Psoas muscle (tissue), 8 donors: Measurements from ENCODE around the gene FAP. TPM values are rescaled to one million over a fixed set of nuclear protein-coding genes. Genes with fewer than 3 reads are reported as not detected.

Source experiments
- ATAC-seq, 4 donors: fragments of 200-7000 bp; cut with Tn5 transposase; one replicate each; pipeline ENCODE4 v1.9.1; 2020; ENCODE audit warnings: moderate library complexity in 3 of 4, mild to moderate bottlenecking in 2 of 4
- DNase-seq, 2 donors: peaks; one replicate each; pipeline ENCODE4 v3.0.0-alpha.2; 2020
- H3K27ac ChIP-seq: fragments of 200-600 bp; one replicate; pipeline ENCODE4 v1.8.0; 2022
- H3K27me3 ChIP-seq, 3 donors: fragments of 200-600 bp in 1 of 3; one replicate each; pipeline versions ENCODE4 v1.6.1 to v1.8.0; 2013 to 2022; ENCODE audit warnings: low read length in 2 of 3, mild to moderate bottlenecking in 2 of 3, moderate library complexity in 1 of 3; ENCODE audit not compliant: insufficient read depth in 3 of 3
- H3K36me3 ChIP-seq, 2 donors: fragments of 200-600 bp in 1 of 2; one replicate each; pipeline versions ENCODE4 v1.6.1 to v1.8.0; 2013 to 2022; ENCODE audit warnings: low read depth in 1 of 2, mild to moderate bottlenecking in 1 of 2, moderate library complexity in 1 of 2; ENCODE audit not compliant: insufficient read depth in 1 of 2
- H3K4me1 ChIP-seq: fragments of 200-600 bp; one replicate; pipeline ENCODE4 v1.8.0; 2022
- H3K4me3 ChIP-seq: fragments of 200-600 bp; one replicate; pipeline ENCODE4 v1.8.0; 2022; ENCODE audit warnings: mild to moderate bottlenecking
- H3K9me3 ChIP-seq: fragments of 200-600 bp; one replicate; pipeline ENCODE4 v1.8.0; 2022
- WGBS, 3 donors: extraction: QIAGEN DNeasy Blood & Tissue Kit; methylation state at CpG; one replicate each; pipeline versions ENCODE4 v1.1.6 to v1.1.7; 2013; 5-methylcytosine and 5-hydroxymethylcytosine counted together
- intact Hi-C, 2 donors: fragments of 100-400 bp; cut with DNase I; formaldehyde crosslinking; loops; one replicate each; pipeline versions ENCODE4 v1.11.0 to v1.14.2; 2022
- long read RNA-seq, 2 donors: library from polyadenylated mRNA; unstranded; transcript quantifications; one replicate each; pipeline ENCODE4 v2.0.0, GENCODE V29; 2021
- polyA plus RNA-seq, 3 donors: library from polyadenylated mRNA; stranded (reverse); fragments of 200-250 nt; gene quantifications; one replicate each; pipeline ENCODE4 v1.2.3, GENCODE V29; 2013
- total RNA-seq, 4 donors: library from RNA; stranded (reverse); fragmentation: NEBNext Ultra II Directional in 2 of 4; extraction: Animal tissue kit (Norgen Biotek cat#: 25700) in 2 of 4; gene quantifications; one replicate each; pipeline versions ENCODE4 v1.2.1 to v1.2.4, GENCODE V29; 2021 to 2023
- TF ChIP-seq, protein P1 (sequence below): fragments of 200-600 bp; IDR thresholded peaks from one replicate; pipeline ENCODE4 v1.8.0; 2022; ENCODE audit warnings: antibody characterized with exemption
- donor health status: healthy with polysubstance abuse.
- donor health status: DM: no; HTN: no; CAD: no; lungs with moderate emphysema.
- donor health status: Bipolar disorder and iron deficiency.
- donor health status: healthy.
- donor health status: DM: yes; HTN: yes; CAD: no.
- donor health status: DM: no; HTN: no; CAD: no.
- donor health status: DM: no; HTN: no; CAD: no.
- donor health status: DM: yes; HTN: yes; CAD: no.

Gene FAP, protein sequence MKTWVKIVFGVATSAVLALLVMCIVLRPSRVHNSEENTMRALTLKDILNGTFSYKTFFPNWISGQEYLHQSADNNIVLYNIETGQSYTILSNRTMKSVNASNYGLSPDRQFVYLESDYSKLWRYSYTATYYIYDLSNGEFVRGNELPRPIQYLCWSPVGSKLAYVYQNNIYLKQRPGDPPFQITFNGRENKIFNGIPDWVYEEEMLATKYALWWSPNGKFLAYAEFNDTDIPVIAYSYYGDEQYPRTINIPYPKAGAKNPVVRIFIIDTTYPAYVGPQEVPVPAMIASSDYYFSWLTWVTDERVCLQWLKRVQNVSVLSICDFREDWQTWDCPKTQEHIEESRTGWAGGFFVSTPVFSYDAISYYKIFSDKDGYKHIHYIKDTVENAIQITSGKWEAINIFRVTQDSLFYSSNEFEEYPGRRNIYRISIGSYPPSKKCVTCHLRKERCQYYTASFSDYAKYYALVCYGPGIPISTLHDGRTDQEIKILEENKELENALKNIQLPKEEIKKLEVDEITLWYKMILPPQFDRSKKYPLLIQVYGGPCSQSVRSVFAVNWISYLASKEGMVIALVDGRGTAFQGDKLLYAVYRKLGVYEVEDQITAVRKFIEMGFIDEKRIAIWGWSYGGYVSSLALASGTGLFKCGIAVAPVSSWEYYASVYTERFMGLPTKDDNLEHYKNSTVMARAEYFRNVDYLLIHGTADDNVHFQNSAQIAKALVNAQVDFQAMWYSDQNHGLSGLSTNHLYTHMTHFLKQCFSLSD
- 1 to 10 TPM; 1.6 to 7.5 (median 3.2) TPM for total RNA-seq
- polyA plus RNA-seq: 1 to 10 TPM in 2 of 3 donors, under 1 TPM in 1; 0.96 to 1.6 (median 1.3) TPM
- long read RNA-seq, donor 1, partial matches to known transcripts: 0 of 1 reads
- long read RNA-seq, donor 1, other reads (novel, unspliced or antisense): 0 of 1 reads
- long read RNA-seq, donor 2, partial matches to known transcripts: 0 of 2 reads
- long read RNA-seq, donor 2, other reads (novel, unspliced or antisense): 0 of 2 reads

DNA sequence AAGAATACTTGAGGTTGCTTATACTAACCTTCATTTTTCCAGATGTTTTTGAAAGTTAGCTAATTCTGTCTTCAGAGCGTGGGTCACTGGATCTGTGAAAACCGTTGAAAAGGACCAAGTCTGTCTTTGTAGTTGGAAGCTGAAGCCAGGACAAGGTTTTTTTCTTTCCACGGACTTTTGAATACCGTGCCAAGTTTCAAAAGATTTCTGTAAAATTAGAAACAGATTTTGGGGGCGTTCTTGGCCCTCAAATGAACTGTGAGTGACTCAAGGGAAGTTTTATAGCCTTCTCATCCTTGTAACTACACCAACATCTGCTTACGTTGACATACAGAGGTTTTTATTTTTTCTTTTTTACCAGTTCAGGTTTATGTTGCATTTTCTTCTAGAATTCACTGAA lies at the start of gene FAP:
FAP (minus strand) TSS at position 152 of the 400 bp plus-strand sequence; CDS start at position 34, 118 bp downstream.
- intact Hi-C loops: no loop called here

DNA sequence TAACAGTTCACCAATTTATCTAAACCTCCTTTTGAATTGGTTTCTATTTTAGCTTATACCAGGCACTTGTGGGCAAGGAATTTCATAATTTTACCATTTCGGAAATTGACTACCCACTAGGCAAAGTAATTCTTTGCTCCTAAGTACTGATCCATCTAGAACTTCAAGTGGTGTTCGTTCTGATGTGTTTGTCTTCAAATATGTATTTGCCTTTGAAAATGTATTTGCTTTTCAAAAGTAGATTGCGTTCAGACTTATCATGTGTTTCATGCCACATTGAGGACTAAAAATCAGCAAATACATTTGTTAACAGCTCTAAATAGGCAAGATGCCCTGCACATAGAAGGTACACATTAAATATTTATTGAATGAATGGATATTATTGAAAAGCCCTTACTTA lies 48.5 kb upstream of the FAP start:
- H3K36me3 ChIP-seq: no peaks in the 10 kb centered on the region

More for the DNA sequence above, at the start of gene FAP:
- Histone ChIP-seq H3K27me3 (no peaks in the 10 kb centered on the region), H3K36me3 (no peaks in the 10 kb centered on the region), H3K4me1 (peaks cover 5% of the 10 kb centered on the region), H3K27ac (peak within 1 kb of the TSS; percentile 9), H3K9me3 (no peaks in the 10 kb centered on the region), H3K4me3 (peak within 1 kb of the TSS; percentile 40)
- TF ChIP-seq, protein P1, sequence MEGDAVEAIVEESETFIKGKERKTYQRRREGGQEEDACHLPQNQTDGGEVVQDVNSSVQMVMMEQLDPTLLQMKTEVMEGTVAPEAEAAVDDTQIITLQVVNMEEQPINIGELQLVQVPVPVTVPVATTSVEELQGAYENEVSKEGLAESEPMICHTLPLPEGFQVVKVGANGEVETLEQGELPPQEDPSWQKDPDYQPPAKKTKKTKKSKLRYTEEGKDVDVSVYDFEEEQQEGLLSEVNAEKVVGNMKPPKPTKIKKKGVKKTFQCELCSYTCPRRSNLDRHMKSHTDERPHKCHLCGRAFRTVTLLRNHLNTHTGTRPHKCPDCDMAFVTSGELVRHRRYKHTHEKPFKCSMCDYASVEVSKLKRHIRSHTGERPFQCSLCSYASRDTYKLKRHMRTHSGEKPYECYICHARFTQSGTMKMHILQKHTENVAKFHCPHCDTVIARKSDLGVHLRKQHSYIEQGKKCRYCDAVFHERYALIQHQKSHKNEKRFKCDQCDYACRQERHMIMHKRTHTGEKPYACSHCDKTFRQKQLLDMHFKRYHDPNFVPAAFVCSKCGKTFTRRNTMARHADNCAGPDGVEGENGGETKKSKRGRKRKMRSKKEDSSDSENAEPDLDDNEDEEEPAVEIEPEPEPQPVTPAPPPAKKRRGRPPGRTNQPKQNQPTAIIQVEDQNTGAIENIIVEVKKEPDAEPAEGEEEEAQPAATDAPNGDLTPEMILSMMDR: no peak
- peak in 3 of 4 donors; percentile 36 to 62 (median 59) for ATAC-seq
- WGBS, 3 donors: 7 to 9% (median 9%) methylated on average over 6 of the region's 6 CpGs
- no peak for DNase-seq

DNA sequence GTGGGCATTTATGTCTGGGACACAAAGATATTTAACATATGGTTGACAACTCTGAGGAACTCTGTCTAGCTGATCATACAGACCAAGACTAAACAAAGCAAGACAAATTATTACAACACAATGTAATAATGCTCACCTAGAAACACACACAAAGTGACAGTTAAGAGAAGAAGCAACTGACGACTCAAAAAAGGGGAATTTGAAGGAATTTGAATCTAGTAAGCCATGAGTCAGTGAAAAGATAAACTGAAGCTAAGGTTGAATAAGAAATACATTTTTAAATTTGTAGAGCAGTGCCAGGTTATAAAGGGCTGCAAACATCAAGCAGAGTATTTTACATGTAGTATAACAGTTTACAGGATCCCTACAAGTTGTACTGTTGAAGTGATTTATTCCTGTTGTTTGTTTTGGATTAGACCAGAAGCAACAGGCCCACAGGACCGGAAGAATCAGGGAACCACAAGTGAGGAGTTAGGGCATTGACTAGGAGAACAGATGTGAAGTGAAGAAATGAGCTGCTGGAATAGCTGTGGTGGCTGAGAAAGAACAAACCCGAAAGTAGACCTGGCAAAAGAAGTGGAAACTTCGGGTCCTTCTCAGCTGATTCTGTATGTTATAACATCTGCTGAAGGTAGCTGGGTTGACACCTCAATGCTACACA lies 39.6 kb upstream of the FAP start:
- H3K4me1 ChIP-seq: no peaks in the 10 kb centered on the region
- TF ChIP-seq, protein P1: no peak
- no peaks in the 10 kb centered on the region for H3K27me3 ChIP-seq
- DNase-seq (no peak), ATAC-seq (no peak)
- no peaks in the 10 kb centered on the region for H3K9me3 ChIP-seq
- H3K36me3 ChIP-seq: no peaks in the 10 kb centered on the region
- H3K4me3 ChIP-seq: no peak overlapping the region
- H3K27ac ChIP-seq: no peak overlapping the region
- intact Hi-C loops: no loop called here
- 67 to 78% (median 75%) methylated on average over 4 of the region's 4 CpGs for WGBS, 3 donors

More for the DNA sequence above, 48.5 kb upstream of the FAP start:
- Histone ChIP-seq H3K9me3 (no peaks in the 10 kb centered on the region), H3K4me1 (peaks cover 3% of the 10 kb centered on the region), H3K27me3 (no peaks in the 10 kb centered on the region), H3K27ac (no peak overlapping the region), H3K4me3 (no peak overlapping the region)
- DNase-seq (no peak), ATAC-seq (no peak)
- 94% methylated on average over 3 of the region's 3 CpGs for WGBS, 3 donors
- TF ChIP-seq, protein P1: no peak
- intact Hi-C loops: no loop called here

DNA sequence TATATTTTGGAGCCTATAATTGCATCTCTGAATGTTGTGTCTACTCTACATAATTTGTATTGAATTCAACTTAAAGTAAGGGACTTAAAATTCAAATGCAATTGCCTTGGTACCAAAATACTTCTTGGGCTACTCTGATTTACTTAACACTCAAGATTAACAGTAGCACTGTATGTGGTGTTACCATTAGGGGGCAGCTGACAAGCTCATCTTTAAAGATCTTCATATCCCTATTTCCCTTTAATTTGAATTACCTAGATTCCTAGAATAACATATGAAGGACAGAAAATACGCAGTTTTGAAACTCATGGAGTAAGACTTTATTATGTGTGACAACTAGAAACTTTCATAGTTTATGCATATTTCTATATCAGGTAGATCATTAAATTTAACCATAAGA lies 37.4 kb upstream of the FAP start:
- no peaks in the 10 kb centered on the region for H3K4me1 ChIP-seq
- H3K27ac ChIP-seq: no peak overlapping the region
- no peak overlapping the region for H3K4me3 ChIP-seq
- WGBS, 3 donors: 95 to 98% (median 98%) methylated on average over 1 of the region's 1 CpG
- no peaks in the 10 kb centered on the region for H3K9me3 ChIP-seq
- peaks cover 0 to 6% of the 10 kb centered on the region in 2 donors for H3K36me3 ChIP-seq
- no peaks in the 10 kb centered on the region for H3K27me3 ChIP-seq
- DNase-seq (no peak), ATAC-seq (no peak)
- TF ChIP-seq, protein P1: no peak
- intact Hi-C loops: no loop called here
